GOT3 (cell line): ENCODE results near the gene CCNJL.
"Not testable (repeated sequence)": the region's sequence is repeated elsewhere in the genome, so short reads cannot be mapped to it uniquely, and the experiment has no call there.

ENCODE experiments used
- DNase-seq: peaks from one replicate; lab custom pipeline; 2025; ENCODE audit warnings: mixed read lengths; lab: John Stamatoyannopoulos, UW

The CCNJL gene

GRCh38 chr5:160260881-160261815 lies 51.2 kb downstream of the CCNJL start:
- DNase-seq = no peak

GRCh38 chr5:160260006-160260775 lies 52.2 kb downstream of the CCNJL start:
- DNase-seq = no peak

GRCh38 chr5:160259341-160259740 lies 53.0 kb downstream of the CCNJL start:
- DNase-seq = no peak

GRCh38 chr5:160254706-160255105 lies 57.7 kb downstream of the CCNJL start:
- DNase-seq = no peak

GRCh38 chr5:160253441-160253840 lies 58.9 kb downstream of the CCNJL start:
- no peak for DNase-seq

GRCh38 chr5:160252916-160253315 lies 59.4 kb downstream of the CCNJL start:
- no peak for DNase-seq

GRCh38 chr5:160251406-160252155 lies 60.8 kb downstream of the CCNJL start:
- no peak for DNase-seq

- DNase-seq = no peak
These were observed 61.5 kb downstream of the CCNJL start for GRCh38 chr5:160250826-160251225.

GRCh38 chr5:160250226-160250625 lies 62.1 kb downstream of the CCNJL start:
- no peak for DNase-seq

GRCh38 chr5:160249570-160249969 lies 62.8 kb downstream of the CCNJL start:
- not testable (repeated sequence) for DNase-seq

- no peak for DNase-seq
These were observed 66.8 kb downstream of the CCNJL start for GRCh38 chr5:160245506-160246086.

- no peak for DNase-seq
These were observed 70.2 kb downstream of the CCNJL start for GRCh38 chr5:160242145-160242544.

- DNase-seq = no peak
These were observed 72.0 kb downstream of the CCNJL start for GRCh38 chr5:160240350-160240749.

- DNase-seq = no peak
These were observed 74.7 kb downstream of the CCNJL start for GRCh38 chr5:160237571-160238093.

- DNase-seq = no peak
These were observed 76.6 kb downstream of the CCNJL start for GRCh38 chr5:160235731-160236130.

- DNase-seq = no peak
These were observed 79.1 kb downstream of the CCNJL start for GRCh38 chr5:160233215-160233614.

- DNase-seq = no peak
These were observed 80.5 kb downstream of the CCNJL start for GRCh38 chr5:160231783-160232342.

- DNase-seq = no peak
These were observed 81.5 kb downstream of the CCNJL start for GRCh38 chr5:160230686-160231527.

GRCh38 chr5:160229190-160229742 lies 83.1 kb downstream of the CCNJL start, which contains the start of gene FABP6:
Gene FABP6, plus strand, starts transcription at chr5:160229506. Its CDS starts 52 bp downstream, at chr5:160229558.
- DNase-seq = no peak

GRCh38 chr5:160227012-160227411 lies 85.4 kb downstream of the CCNJL start:
- no peak for DNase-seq
